Cardiac muscle cell (in vitro differentiated cells and primary cell): ENCODE results near the gene WDR37. TPM values are rescaled to one million over a fixed set of nuclear protein-coding genes. Genes with fewer than 3 reads are reported as not detected.

ENCODE experiments used
- DNase-seq, 2 donors: peaks; one replicate each; pipeline versions ENCODE4 v3.0.0 to v3.0.0-alpha.2; 2010 to 2017; ENCODE audit warnings: low read depth in 1 of 2, low spot score in 1 of 2
- H3K27ac ChIP-seq: fragments of 200-600 bp; sonication (generic); 2 replicates; pipeline ENCODE4 v1.5.1; 2016
- H3K27me3 ChIP-seq: fragments of 200-600 bp; sonication (generic); 2 replicates; pipeline ENCODE4 v1.6.0; 2016; ENCODE audit warnings: control low read depth
- H3K36me3 ChIP-seq: fragments of 200-600 bp; sonication (generic); 2 replicates; pipeline ENCODE4 v1.5.1; 2016; ENCODE audit warnings: control low read depth
- H3K4me1 ChIP-seq: fragments of 200-600 bp; sonication (generic); 2 replicates; pipeline ENCODE4 v1.8.1; 2017; ENCODE audit warnings: low read depth, mild to moderate bottlenecking, mixed run types
- H3K4me3 ChIP-seq: fragments of 200-600 bp; sonication (generic); 2 replicates; pipeline ENCODE4 v1.5.1; 2016; ENCODE audit warnings: mild to moderate bottlenecking
- H3K9me3 ChIP-seq: fragments of 200-600 bp; sonication (generic); 2 replicates; pipeline ENCODE4 v1.5.1; 2017; ENCODE audit warnings: low read depth, mild to moderate bottlenecking, control low read depth
- polyA plus RNA-seq: library from polyadenylated mRNA; unstranded; fragments of >200 nt; fragmentation: Nextera tagmentation; extraction: Ambion mirVana; gene quantifications from 2 replicates; pipeline ENCODE4 v1.2.1, GENCODE V29; 2016
- total RNA-seq: library from RNA; depleted of rRNA; stranded (reverse); fragments of >200 nt; gene quantifications from 2 replicates; pipeline ENCODE4 v1.2.3, GENCODE V29; 2016
- TF ChIP-seq, protein P1 (sequence below): IDR thresholded peaks from 2 replicates; pipeline ENCODE4 v1.5.1; 2012; ENCODE audit warnings: low read depth, mild to moderate bottlenecking, low read length

The WDR37 gene
- total and polyA plus RNA-seq, 2 experiments from 2014 or later, result 13.0 to 15.7 TPM

DNA sequence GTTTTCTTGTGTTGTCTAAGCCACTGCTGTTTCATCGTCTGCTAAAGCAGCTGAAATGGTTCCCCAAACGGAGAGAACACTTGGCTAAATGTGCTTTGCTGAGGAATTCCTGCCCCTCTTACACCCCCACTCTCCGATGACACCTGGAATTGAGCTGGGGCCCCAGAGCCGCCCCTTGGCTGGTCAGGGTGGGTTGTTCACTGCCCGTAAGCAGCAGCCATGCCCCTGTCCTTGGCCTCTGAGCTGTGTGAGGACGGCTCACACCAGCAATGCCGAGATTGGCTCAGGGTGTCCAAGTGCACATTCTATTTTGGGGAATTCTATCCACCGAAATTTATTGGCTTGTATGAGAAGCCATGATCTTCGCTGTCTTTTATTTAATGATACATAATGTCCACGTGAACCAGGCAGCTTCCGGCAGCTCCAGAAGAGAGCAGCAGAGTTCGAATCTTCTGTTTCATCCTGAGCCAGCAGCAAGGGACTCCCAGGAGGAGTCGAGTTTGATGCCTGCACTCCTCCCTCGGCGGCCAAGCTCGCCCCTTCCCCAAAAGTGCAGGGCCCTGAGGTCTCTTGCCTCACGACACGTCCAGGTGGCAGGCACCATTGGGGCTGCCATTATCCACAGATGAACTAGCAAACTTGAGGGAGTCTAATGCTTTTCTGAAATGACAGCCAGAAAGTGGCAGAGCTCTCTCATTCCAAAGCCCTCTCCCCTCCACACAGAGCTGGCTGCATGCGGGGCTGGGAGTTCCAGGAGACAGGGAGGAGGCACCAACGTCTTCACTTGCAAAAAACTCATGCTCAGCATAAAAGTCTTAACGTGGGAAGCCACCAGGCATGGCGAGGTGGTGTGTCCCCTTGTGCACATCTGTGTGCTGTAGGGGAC, 114.0 kb downstream of the WDR37 start:
- DNase-seq, result no peak
- TF ChIP-seq, protein P1, sequence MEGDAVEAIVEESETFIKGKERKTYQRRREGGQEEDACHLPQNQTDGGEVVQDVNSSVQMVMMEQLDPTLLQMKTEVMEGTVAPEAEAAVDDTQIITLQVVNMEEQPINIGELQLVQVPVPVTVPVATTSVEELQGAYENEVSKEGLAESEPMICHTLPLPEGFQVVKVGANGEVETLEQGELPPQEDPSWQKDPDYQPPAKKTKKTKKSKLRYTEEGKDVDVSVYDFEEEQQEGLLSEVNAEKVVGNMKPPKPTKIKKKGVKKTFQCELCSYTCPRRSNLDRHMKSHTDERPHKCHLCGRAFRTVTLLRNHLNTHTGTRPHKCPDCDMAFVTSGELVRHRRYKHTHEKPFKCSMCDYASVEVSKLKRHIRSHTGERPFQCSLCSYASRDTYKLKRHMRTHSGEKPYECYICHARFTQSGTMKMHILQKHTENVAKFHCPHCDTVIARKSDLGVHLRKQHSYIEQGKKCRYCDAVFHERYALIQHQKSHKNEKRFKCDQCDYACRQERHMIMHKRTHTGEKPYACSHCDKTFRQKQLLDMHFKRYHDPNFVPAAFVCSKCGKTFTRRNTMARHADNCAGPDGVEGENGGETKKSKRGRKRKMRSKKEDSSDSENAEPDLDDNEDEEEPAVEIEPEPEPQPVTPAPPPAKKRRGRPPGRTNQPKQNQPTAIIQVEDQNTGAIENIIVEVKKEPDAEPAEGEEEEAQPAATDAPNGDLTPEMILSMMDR, result no peak
- Histone ChIP-seq H3K4me1 (no peaks in the 10 kb centered on the region), H3K36me3 (no peaks in the 10 kb centered on the region), H3K27me3 (no peaks in the 10 kb centered on the region), H3K27ac (no peak overlapping the region), H3K4me3 (no peak overlapping the region), H3K9me3 (no peaks in the 10 kb centered on the region)

DNA sequence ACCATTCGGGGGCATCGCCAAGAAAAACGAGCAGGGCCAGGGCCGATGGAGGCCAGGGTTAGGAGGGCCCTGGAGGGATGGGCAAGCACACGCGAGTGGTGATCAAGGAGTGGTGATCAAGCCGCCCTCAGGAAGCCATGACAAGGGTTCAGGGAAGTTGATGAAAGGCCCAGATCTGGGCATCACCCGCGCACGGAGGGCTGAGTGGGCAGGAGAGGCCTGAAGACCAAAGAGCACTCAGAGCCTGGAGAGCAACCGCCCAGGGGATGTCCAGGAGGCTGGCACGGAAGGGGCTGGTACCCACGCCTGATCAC, 114.6 kb downstream of the WDR37 start:
- Histone ChIP-seq H3K4me3 (no peak overlapping the region), H3K27me3 (no peaks in the 10 kb centered on the region), H3K27ac (no peak overlapping the region), H3K36me3 (no peaks in the 10 kb centered on the region), H3K4me1 (no peaks in the 10 kb centered on the region), H3K9me3 (no peaks in the 10 kb centered on the region)
- TF ChIP-seq, protein P1, result no peak
- DNase-seq, result no peak

DNA sequence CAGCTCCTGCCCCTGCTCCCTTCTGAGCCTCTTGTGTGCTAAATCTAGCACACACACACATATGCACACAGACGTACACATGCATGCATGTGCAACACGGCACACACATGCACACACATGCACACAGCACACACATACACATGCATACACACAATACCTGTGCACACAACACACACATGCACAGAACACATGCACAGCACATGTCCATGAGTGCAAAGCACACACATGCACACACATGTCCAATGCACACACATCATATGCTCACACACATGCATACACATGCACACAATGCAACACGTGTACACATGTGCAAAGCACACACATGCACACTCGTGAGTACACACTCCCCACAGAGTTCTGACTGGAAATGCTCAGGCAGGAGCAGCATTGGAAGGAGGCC, 115.0 kb downstream of the WDR37 start:
- TF ChIP-seq, protein P1, result no peak
- DNase-seq, result no peak
- H3K4me1 ChIP-seq, result no peaks in the 10 kb centered on the region

DNA sequence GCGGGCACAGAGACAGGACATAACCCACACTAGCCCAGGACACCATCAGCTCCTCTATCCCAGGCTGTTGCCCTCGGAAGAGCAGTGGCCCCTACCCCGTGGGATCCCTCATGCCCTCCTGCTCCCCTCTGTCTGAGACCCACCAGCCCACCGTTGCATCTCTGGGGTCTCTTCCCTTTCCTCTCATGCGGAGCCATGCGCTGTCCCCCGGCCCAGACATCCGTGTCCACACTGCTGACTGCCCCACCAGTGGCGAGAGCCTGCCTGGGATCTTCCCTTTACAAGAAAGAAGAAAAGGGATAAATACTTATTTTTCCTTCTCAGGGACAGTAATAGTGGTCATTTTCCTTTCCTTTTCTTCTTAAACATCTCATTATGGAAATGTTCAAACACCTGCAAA, 115.4 kb downstream of the WDR37 start:
- no peak overlapping the region for H3K27ac ChIP-seq
- H3K27me3 ChIP-seq, result no peaks in the 10 kb centered on the region
- no peaks in the 10 kb centered on the region for H3K9me3 ChIP-seq
- H3K4me1 ChIP-seq, result no peaks in the 10 kb centered on the region
- no peaks in the 10 kb centered on the region for H3K36me3 ChIP-seq
- TF ChIP-seq, protein P1, result no peak
- no peak overlapping the region for H3K4me3 ChIP-seq
- no peak for DNase-seq

More for the DNA sequence above, 115.0 kb downstream of the WDR37 start:
- no peaks in the 10 kb centered on the region for H3K9me3 ChIP-seq
- no peaks in the 10 kb centered on the region for H3K36me3 ChIP-seq
- no peak overlapping the region for H3K4me3 ChIP-seq
- no peak overlapping the region for H3K27ac ChIP-seq
- no peaks in the 10 kb centered on the region for H3K27me3 ChIP-seq

DNA sequence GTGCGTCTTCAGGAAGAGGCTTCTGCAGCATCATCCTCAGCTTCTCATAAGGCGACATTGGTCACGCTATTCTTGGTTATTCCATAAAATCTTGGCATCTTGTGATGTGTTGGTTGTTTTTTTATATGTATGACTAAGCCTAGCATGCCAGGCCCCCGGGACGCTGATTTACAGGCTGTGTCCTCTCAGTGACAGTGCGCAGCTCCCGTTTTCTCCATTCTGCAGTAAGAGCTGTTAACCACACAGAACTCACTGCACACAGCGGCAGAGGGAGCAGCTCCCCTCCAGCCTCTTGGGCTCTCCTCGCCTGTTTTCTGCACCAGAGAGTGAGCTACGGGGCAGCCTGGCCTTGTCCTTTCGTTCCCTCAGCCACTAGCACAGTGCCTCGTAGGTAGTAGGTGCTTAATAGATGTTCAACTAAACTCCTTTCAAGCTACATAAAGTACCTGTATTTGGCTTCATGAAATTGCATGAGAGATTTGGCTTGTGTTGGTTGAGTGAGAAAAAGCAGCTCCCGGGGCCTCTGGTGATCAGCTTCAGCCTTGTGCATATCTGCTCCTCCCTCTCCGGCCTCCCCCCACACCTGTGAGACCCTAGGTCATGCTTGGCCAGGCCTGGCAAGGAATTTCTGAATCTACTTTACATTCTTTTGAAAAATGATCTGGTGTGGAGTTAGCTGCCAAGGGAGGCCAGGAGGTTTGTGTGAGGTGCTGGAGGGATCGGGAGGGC, 116.2 kb downstream of the WDR37 start:
- Histone ChIP-seq H3K4me1 (no peaks in the 10 kb centered on the region), H3K27ac (no peak overlapping the region), H3K36me3 (no peaks in the 10 kb centered on the region), H3K4me3 (no peak overlapping the region), H3K27me3 (no peaks in the 10 kb centered on the region), H3K9me3 (no peaks in the 10 kb centered on the region)
- DNase-seq, result no peak
- TF ChIP-seq, protein P1, result no peak
